GM18502 (cell line): Measurements from ENCODE around the gene OPTN.

Experiments
- ATAC-seq: cut with Tn5 transposase; IDR thresholded peaks from one replicate; pipeline ENCODE4 v1.9.1; 2021; ENCODE audit warnings: mild to moderate bottlenecking; ENCODE audit not compliant: unreplicated experiment, poor library complexity

OPTN gene

DNA sequence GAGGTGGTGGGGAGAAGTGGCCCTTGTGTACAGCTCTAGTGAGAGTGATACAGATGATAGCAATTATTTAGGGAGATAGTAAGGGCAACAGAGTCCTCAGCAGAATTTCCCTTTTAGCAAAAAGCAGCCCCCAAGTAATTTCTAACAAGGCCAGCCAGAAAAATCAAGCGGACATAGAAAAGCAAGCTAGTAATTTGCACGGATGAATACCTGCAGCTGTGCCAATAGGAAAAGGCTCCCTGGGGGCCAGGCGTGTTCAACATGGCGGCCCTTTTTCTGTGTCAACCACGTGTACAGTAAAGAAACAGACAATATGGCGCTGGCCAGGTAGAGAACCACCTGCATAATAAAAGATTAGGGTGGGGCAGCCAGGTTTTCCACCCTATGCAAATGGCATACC is 68.8 kb downstream of the OPTN start:
- ATAC-seq = no peak

DNA sequence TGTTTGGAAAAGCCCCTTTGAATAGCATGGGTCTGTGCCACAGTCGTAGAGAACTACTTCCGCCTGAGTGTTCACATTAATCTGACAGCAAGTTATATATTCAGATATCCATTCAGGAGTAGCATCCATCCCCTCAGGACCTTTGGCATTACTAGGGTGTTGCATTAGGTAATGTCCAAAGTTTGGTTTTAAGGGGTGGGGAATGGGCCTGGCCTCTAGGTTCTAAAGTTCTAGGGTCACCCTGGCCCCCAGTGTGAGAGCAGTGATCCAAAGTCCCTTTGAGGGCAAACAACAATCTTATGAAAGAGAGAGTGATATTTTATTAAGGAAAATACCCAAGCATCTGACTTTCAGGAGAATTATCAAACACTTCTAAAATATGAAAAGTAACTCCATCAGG is 73.7 kb downstream of the OPTN start:
- ATAC-seq = no peak

DNA sequence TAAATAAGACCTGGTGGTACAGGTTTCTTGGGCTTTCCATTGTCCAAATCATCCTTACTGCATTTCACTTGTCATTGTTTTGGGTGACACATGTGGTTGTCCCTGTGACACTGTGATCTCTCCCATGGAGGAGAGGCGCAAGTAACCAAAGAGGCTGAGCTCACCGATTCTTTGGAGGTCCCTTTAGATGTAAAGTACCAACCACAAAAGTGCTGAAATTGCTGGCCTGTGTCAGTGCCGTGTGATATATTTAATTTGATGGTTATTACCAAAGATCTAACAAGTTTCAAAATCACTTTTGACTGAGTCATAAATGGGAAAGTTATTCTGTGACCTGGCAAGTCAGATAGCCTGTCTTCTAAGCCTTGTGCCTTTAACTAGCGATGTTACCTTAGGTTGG is 80.8 kb downstream of the OPTN start:
- ATAC-seq = no peak

DNA sequence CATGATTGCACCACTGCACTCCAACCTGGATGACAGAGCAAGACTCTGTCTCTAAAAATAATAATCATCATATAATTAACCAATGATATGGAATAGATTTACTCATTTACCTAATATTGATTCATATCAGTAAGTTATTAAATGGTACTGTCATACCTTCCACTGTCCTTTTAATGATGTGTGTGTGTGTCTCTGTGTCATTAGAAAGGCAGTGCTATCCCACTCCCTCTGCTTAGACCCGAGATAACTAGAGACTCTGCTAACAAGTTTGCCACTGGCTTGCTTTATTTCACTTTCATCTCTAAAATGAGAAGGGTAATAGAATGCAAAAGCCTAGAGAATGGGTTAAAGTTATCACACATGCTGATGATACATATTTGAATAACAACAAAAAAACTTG is 82.5 kb downstream of the OPTN start:
- ATAC-seq = no peak

DNA sequence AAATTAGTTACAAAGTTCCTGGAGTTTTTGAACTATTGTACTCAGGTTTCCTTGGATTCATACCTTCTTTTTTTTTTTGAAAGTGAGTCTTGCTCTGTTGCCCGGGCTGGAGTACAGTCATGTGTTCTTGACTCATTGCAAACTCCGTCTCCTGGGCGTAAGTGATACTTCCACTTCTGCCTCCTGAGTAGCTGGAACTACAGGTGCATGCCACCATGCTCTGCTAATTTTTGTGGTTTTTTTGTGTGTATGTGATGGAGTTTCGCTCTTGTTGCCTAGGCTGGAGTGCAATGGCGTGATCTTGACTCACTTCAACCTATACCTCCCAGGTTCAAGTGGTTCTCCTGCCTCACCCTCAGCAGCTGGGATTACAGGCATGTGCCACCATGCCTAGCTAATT is 83.7 kb downstream of the OPTN start:
- peak; percentile 62 for ATAC-seq

DNA sequence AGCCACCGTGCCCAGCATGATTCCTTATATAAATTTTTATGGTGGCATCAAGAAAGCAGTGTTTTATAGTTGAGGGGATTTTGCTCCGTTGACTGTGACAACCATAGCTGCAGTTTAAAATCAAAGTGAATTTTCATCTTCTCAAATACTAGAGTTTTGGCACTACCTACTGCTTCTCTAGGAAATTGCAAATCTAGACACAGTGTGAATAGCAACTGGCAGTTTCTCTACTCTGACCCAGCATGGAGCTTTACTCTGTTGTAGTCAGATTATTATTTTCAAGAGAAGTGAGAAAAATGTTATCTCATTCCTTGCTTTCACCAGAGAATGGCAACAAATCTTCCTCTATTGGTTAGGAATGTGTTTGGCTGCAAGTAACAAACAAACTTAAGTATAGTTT is 84.3 kb downstream of the OPTN start:
- no peak for ATAC-seq

DNA sequence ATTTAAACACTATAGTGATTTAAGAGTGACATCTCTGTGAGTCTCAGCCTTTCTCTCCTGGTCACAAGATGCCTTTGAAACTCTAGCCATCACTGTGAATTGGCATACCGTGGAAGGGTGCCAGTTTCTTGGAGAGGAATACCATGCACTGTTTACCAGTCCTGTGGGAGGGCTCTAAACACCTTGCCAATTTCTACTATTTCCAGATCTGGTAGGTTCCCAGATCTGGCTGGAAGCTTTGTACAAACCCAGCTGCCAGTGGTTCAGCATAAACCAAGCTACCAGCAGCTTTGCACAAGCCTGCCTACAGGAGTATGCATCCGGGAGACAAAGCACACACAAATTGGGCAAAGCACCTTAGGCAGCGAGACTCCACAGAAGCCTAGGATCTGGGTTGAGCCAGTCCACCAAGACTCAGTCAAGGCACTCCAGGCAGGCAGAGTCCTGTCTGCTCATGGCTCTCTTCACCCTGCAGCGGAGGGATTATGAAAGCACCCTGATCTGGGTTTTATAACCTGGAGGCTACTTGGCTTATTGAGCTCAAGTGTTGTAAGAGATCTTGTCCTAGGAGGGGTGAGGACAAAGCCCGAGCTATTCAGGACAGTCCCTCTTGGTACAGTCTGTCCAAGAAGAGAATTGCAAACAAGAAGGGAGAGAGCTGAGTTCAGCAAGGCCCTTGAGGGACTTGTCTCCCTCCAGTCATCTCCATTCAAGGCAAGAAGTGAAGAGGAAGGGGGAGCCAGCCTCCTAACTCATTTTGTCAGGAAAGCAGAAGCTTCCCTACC is 85.0 kb downstream of the OPTN start:
- no peak for ATAC-seq

DNA sequence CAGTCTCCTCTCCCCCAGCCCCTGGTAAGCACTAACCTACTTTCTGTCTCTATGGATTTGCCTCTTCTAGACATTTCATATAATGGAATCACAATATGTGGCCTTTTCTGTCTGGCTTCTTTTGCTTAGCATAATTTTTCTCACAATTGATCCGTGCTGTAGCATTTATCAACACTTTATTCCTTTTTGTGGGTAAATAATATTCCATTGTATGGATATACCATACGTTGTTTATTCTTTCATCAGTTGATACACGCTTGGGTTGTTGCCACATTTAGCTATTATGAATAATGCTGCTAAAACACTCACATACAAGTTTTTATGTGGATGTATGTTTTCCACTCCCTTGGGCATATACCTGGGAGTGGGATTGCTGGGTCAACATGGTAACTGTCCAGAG is 87.2 kb downstream of the OPTN start:
- no peak for ATAC-seq
